Upper lobe of left lung (tissue), 6 donors: ENCODE data around the gene AAK1. TPM values are rescaled to one million over a fixed set of nuclear protein-coding genes. Genes with fewer than 3 reads are reported as not detected.
"Not testable (repeated sequence)": the region's sequence is repeated elsewhere in the genome, so short reads cannot be mapped to it uniquely, and the experiment has no call there.

Experiments used
- ATAC-seq, 2 donors: fragments of 200-7000 bp; cut with Tn5 transposase; one replicate each; pipeline ENCODE4 v1.9.1; 2022; ENCODE audit warnings: mild to moderate bottlenecking in 2 of 2, moderate library complexity in 2 of 2; ENCODE audit not compliant: low FRiP score in 2 of 2
- DNase-seq, 2 donors: peaks; one replicate each; pipeline ENCODE4 v3.0.0-alpha.2; 2019 to 2020
- H3K27ac ChIP-seq, 4 donors: fragments of 200-600 bp; sonication (generic); one replicate each; pipeline ENCODE4 v1.5.1; 2016 to 2019
- H3K27me3 ChIP-seq, 4 donors: fragments of 200-600 bp; sonication (generic); one replicate each; pipeline ENCODE4 v1.5.1; 2017 to 2019
- H3K36me3 ChIP-seq, 4 donors: fragments of 200-600 bp; sonication (generic); one replicate each; pipeline ENCODE4 v1.5.1; 2016 to 2019
- H3K4me1 ChIP-seq, 4 donors: fragments of 200-600 bp; sonication (generic); one replicate each; pipeline ENCODE4 v1.5.1; 2018 to 2019
- H3K4me3 ChIP-seq, 4 donors: fragments of 200-600 bp; sonication (generic); one replicate each; pipeline ENCODE4 v1.5.1; 2017 to 2019; ENCODE audit warnings: mild to moderate bottlenecking in 2 of 4, moderate library complexity in 1 of 4
- H3K9me3 ChIP-seq, 4 donors: fragments of 200-600 bp; sonication (generic); one replicate each; pipeline ENCODE4 v1.5.1; 2018 to 2019
- CTCF ChIP-seq, 6 experiments: fragments of 450-650 bp in 4 of 6; fragments of 200-600 bp in 2 of 6; sonication (generic) in 2 of 6; IDR thresholded peaks; one replicate each; pipeline ENCODE4 v1.5.1; 2016 to 2019; ENCODE audit warnings: antibody characterized with exemption in 6 of 6
- EP300 ChIP-seq, 4 donors: sonication (generic); formaldehyde crosslinking; IDR thresholded peaks; one replicate each; pipeline ENCODE4 v1.5.1; 2017; ENCODE audit warnings: antibody characterized with exemption in 4 of 4, control low read depth in 2 of 4
- POLR2A ChIP-seq, 4 donors: fragments of 450-650 bp; IDR thresholded peaks; one replicate each; pipeline ENCODE4 v1.5.1; 2016 to 2017; ENCODE audit warnings: antibody characterized with exemption in 4 of 4, mild to moderate bottlenecking in 2 of 4
- POLR2AphosphoS5 ChIP-seq, 2 donors: sonication (generic); formaldehyde crosslinking; IDR thresholded peaks; one replicate each; pipeline ENCODE4 v1.5.1; 2017; ENCODE audit warnings: antibody characterized with exemption in 2 of 2
- WGBS, 2 donors: methylation state at CpG; one replicate each; pipeline ENCODE4 v1.1.5; 2017 to 2018; 5-methylcytosine and 5-hydroxymethylcytosine counted together
- total RNA-seq, 6 donors: library from RNA; depleted of rRNA in 4 of 6; stranded (reverse); fragments of >200 nt in 4 of 6; gene quantifications; one replicate each; pipeline versions ENCODE4 v1.1.0 to v1.2.1, GENCODE V29; 2016 to 2021
- donor health status: DM: no; HTN: no; CAD: no; lungs with moderate emphysema.
- donor health status: DM: no; HTN: yes; CAD: no; lungs with severe emphysema.

AAK1 gene
- total RNA-seq, 6 donors from 2014 or later, result 45.1 to 105 (median 58.8) TPM

- H3K36me3 ChIP-seq, result no peaks in the 10 kb centered on the region
- H3K4me1 ChIP-seq, result peaks cover 15 to 53% (median 29%) of the 10 kb centered on the region in 4 donors
- H3K4me3 ChIP-seq, result no peak overlapping the region
- DNase-seq (no peak), ATAC-seq (peak in 1 of 2 donors; percentile 19)
- WGBS, 2 donors, result 80 to 86% methylated on average over 7 of the region's 7 CpGs
- H3K27me3 ChIP-seq, result no peaks in the 10 kb centered on the region
- TF ChIP-seq POLR2AphosphoS5 (IDR thresholded peaks at IDR 0.05) (no peak), EP300 (IDR thresholded peaks at IDR 0.05) (no peak), CTCF (IDR thresholded peaks at IDR 0.05) (no peak), POLR2A (IDR thresholded peaks at IDR 0.05) (no peak)
- no peak overlapping the region for H3K27ac ChIP-seq
- H3K9me3 ChIP-seq, result no peaks in the 10 kb centered on the region
Observed at GRCh38 chr2:69625078-69625795, 18.3 kb downstream of the AAK1 start.

GRCh38 chr2:69624611-69625010 lies 18.9 kb downstream of the AAK1 start:
- Histone ChIP-seq H3K27me3 (no peaks in the 10 kb centered on the region), H3K9me3 (no peaks in the 10 kb centered on the region), H3K4me1 (peaks cover 21 to 59% (median 35%) of the 10 kb centered on the region in 4 donors), H3K36me3 (no peaks in the 10 kb centered on the region), H3K27ac (no peak overlapping the region), H3K4me3 (no peak overlapping the region)
- ATAC-seq, result no peak
- no peak for TF ChIP-seq POLR2A (IDR thresholded peaks at IDR 0.05)
- no peak for TF ChIP-seq CTCF (IDR thresholded peaks at IDR 0.05)
- TF ChIP-seq EP300 (IDR thresholded peaks at IDR 0.05), result no peak
- TF ChIP-seq POLR2AphosphoS5 (IDR thresholded peaks at IDR 0.05), result no peak
- 69 to 89% methylated on average over 1 of the region's 1 CpG for WGBS, 2 donors
- DNase-seq, result no peak

GRCh38 chr2:69624131-69624530 lies 19.4 kb downstream of the AAK1 start:
- 32 to 33% methylated on average over 1 of the region's 1 CpG for WGBS, 2 donors
- Histone ChIP-seq H3K36me3 (no peaks in the 10 kb centered on the region), H3K4me3 (no peak overlapping the region), H3K27me3 (no peaks in the 10 kb centered on the region), H3K4me1 (peaks cover 26 to 61% (median 39%) of the 10 kb centered on the region in 4 donors), H3K27ac (no peak overlapping the region), H3K9me3 (no peaks in the 10 kb centered on the region)
- ATAC-seq (no peak), DNase-seq (no peak)
- TF ChIP-seq POLR2AphosphoS5 (IDR thresholded peaks at IDR 0.05) (no peak), POLR2A (IDR thresholded peaks at IDR 0.05) (no peak), EP300 (IDR thresholded peaks at IDR 0.05) (no peak), CTCF (IDR thresholded peaks at IDR 0.05) (no peak)

GRCh38 chr2:69623236-69623635 lies 20.3 kb downstream of the AAK1 start:
- no peak overlapping the region for H3K27ac ChIP-seq
- no peak for DNase-seq
- WGBS, 2 donors, result 89 to 97% methylated on average over 7 of the region's 7 CpGs
- no peaks in the 10 kb centered on the region for H3K36me3 ChIP-seq
- ATAC-seq, result no peak
- H3K4me1 ChIP-seq, result peaks cover 27 to 52% (median 41%) of the 10 kb centered on the region in 4 donors
- H3K9me3 ChIP-seq, result no peaks in the 10 kb centered on the region
- H3K27me3 ChIP-seq, result no peaks in the 10 kb centered on the region
- H3K4me3 ChIP-seq, result no peak overlapping the region
- TF ChIP-seq POLR2A (IDR thresholded peaks at IDR 0.05), result no peak
- no peak for TF ChIP-seq CTCF (IDR thresholded peaks at IDR 0.05)
- TF ChIP-seq EP300 (IDR thresholded peaks at IDR 0.05), result no peak
- no peak for TF ChIP-seq POLR2AphosphoS5 (IDR thresholded peaks at IDR 0.05)

GRCh38 chr2:69622805-69623204 lies 20.7 kb downstream of the AAK1 start:
- not testable (repeated sequence) for H3K4me3 ChIP-seq, H3K27me3 ChIP-seq, DNase-seq, H3K9me3 ChIP-seq, H3K27ac ChIP-seq, ATAC-seq, H3K36me3 ChIP-seq
- 92 to 93% methylated on average over 10 of the region's 10 CpGs for WGBS, 2 donors
- H3K4me1 ChIP-seq, result peaks cover 28 to 51% (median 40%) of the 10 kb centered on the region in 4 donors

GRCh38 chr2:69622017-69622540 lies 21.5 kb downstream of the AAK1 start:
- H3K9me3 ChIP-seq, ATAC-seq: not testable (repeated sequence)
- WGBS, 2 donors, result 96% methylated on average over 17 of the region's 29 CpGs; no CpG with 5 or more reads in 1 of the 2 donors

More at GRCh38 chr2:69622017-69622540, 21.5 kb downstream of the AAK1 start:
- H3K4me3 ChIP-seq, H3K27me3 ChIP-seq, H3K36me3 ChIP-seq, H3K27ac ChIP-seq: not testable (repeated sequence)
- peak in 1 of 2 donors; percentile 67 for DNase-seq
- peaks cover 29 to 53% (median 40%) of the 10 kb centered on the region in 4 donors for H3K4me1 ChIP-seq
